ENCODE results near the gene CES4A.

Gene CES4A

DNA sequence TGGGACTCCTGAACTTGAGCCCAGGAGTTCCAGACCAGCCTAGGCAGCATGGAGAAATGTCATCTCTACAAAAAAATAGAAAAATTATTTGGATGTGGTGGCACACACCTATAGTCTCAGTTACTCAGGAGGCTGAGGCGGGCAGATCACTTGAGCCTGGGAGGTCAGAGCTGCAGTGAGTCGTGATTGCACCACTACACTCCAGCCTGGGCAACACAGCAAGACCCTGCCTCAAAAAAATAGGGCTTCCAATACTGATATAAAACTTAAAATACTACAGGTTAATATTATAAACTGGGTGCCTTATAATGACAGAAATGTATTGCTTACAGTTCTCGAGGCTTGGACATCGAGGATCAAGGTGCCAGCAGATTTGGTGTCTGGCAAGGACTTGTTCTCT is 42.5 kb upstream of the CES4A start:
- DNase-seq (ENCODE audit: low read depth in 2 of 2): no peak
- TF ChIP-seq, protein P1, sequence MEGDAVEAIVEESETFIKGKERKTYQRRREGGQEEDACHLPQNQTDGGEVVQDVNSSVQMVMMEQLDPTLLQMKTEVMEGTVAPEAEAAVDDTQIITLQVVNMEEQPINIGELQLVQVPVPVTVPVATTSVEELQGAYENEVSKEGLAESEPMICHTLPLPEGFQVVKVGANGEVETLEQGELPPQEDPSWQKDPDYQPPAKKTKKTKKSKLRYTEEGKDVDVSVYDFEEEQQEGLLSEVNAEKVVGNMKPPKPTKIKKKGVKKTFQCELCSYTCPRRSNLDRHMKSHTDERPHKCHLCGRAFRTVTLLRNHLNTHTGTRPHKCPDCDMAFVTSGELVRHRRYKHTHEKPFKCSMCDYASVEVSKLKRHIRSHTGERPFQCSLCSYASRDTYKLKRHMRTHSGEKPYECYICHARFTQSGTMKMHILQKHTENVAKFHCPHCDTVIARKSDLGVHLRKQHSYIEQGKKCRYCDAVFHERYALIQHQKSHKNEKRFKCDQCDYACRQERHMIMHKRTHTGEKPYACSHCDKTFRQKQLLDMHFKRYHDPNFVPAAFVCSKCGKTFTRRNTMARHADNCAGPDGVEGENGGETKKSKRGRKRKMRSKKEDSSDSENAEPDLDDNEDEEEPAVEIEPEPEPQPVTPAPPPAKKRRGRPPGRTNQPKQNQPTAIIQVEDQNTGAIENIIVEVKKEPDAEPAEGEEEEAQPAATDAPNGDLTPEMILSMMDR (IDR thresholded peaks at IDR 0.05; ENCODE audit: low read depth, low read length): no peak
- H3K4me3 ChIP-seq (replicated peaks in 1 of 2; ENCODE audit: low read depth in 2 of 2, low read length in 2 of 2): no peak overlapping the region

DNA sequence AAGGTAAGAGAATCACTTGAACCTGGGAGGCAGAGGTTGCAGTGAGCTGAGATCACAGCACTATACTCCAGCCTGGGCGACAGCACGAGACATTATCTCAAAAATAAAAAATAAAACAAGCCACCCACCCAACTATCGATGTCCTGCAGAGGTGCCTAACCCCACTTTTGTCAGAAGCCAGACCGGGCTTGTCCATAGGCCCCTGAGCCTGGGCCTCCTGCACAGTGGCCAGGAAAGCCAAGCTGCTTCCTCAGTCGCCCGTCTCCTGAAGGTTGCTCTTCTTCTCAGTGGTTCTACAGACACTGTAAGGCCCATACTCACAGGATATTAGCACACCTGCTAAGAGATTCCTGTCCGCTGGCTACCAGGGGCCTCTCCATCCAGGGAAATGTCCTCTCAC is 41.8 kb upstream of the CES4A start:
- TF ChIP-seq, protein P1 (IDR thresholded peaks at IDR 0.05; ENCODE audit: low read depth, low read length): no peak
- H3K4me3 ChIP-seq (replicated peaks in 1 of 2; ENCODE audit: low read depth in 2 of 2, low read length in 2 of 2): no peak overlapping the region
- no peak for DNase-seq (ENCODE audit: low read depth in 2 of 2)

- no peak for DNase-seq (ENCODE audit: low read depth in 2 of 2)
- TF ChIP-seq, protein P1 (IDR thresholded peaks at IDR 0.05; ENCODE audit: low read depth, low read length): no peak
- no peak overlapping the region for H3K4me3 ChIP-seq (replicated peaks in 1 of 2; ENCODE audit: low read depth in 2 of 2, low read length in 2 of 2)
Observed at GRCh38 chr16:66946974-66947301, 41.5 kb upstream of the CES4A start.

DNA sequence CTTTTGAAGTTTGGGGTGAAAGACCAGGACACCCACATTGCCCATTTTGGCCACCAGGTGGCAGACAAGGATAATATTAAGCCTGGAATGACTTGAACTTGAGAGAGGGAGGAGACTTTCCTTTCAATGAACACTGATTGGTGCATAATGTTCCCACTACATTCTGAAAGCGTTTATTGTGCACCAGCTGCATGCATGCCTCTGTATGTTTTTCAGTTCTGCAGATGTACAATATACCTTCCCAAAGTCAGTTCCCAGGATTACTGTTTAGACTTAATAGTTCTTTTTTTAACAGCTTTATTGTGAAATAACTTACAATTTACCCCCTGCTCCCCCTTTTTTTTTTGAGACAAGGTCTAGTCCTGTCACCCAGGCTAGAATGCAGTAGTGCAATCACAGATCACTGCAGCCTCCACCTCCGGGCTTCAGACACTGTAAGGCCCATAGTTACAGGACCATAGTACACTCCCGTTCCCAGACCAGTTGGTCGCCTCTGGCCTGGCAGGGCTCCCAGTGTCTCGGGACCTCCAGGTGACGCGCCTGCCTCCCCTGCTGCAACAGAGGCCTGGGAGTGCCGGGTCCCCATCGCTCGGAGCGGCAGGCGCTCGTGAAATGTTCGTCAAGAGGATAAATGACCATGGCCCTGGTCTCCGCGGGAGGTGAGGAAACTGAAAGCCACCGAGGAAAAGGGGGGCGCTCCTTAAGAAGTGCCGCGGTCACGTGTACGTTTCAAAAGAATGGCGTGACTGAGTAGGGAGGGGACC is 40.9 kb upstream of the CES4A start:
- H3K4me3 ChIP-seq (replicated peaks in 1 of 2; ENCODE audit: low read depth in 2 of 2, low read length in 2 of 2): peak overlapping the region; percentile 51 to 57
- TF ChIP-seq, protein P1 (IDR thresholded peaks at IDR 0.05; ENCODE audit: low read depth, low read length): peak; percentile 84
- peak; percentile 86 to 90 for DNase-seq (ENCODE audit: low read depth in 2 of 2)

DNA sequence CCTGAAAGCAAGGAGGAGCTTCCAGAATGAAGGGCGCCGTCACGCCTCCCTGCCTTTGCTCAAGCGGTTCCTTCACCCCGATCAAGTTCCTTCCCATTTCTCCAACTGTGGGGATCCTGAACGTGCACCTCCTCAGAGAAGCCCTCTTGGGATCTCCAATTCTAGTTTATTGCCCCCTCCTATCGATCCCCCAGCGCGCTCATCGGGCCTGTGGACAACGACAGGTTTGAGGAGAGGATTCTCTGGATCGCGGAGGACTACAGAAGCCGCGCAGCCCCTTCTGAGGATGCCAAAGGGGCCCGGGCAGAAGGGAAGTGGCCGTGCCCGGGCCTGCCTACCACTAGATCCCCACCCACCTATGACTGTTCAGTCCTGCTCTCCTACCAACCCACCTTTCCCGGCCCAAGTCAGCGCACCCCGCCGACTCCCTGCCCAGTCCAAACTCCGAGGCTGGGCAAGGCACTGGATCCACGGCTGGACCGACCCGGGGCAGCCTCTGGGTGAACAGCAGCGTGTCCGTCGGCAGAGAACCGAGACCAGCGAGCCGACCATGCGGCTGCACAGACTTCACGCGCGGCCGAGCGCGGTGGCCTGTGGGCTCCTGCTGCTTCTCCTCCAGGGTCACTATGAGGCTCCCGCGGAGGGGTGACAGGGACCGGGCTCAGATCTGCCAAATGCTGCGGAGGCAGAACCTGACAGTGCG is 40.1 kb upstream of the CES4A start:
- peak overlapping the region; percentile 51 to 57 for H3K4me3 ChIP-seq (replicated peaks in 1 of 2; ENCODE audit: low read depth in 2 of 2, low read length in 2 of 2)
- TF ChIP-seq, protein P1 (IDR thresholded peaks at IDR 0.05; ENCODE audit: low read depth, low read length): no peak
- DNase-seq (ENCODE audit: low read depth in 2 of 2): no peak

GRCh38 chr16:66948837-66949225 is 39.6 kb upstream of the CES4A start:
- no peak for DNase-seq (ENCODE audit: low read depth in 2 of 2)
- TF ChIP-seq, protein P1 (IDR thresholded peaks at IDR 0.05; ENCODE audit: low read depth, low read length): no peak
- H3K4me3 ChIP-seq (replicated peaks in 1 of 2; ENCODE audit: low read depth in 2 of 2, low read length in 2 of 2): peak overlapping the region; percentile 51 to 57
